ENCODE results near the gene MPRIP.

DNA sequence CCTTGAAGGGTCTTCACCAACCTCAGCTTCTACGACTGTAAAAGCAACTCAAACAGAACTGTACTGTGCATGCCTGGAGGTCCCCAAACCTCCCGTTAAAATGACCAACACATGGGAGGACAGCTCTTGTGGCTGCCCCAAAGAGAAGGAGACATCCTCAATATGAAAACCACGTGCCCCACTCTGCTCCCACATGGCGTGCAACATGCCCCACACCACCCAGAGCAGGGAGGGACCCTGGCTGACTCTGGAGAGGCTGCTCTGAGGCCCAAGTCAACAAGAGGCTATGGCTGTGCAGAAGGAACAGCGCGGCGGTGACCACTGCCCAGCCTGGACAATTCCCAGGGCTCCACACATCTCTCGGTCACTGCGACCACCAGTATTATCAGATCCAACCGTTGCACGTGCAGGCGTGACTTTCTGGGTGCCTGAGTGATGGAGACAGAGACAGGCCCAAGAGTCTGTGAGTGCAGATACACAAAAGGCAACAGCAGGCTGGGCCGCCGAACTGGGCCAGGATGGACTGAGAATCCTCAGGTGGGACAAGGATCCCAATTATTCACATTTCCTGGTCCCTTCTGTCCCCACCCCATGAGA lies 162.5 kb downstream of the MPRIP start:
- TF ChIP-seq POLR2AphosphoS5 (IDR thresholded peaks at IDR 0.05), result no peak
- TF ChIP-seq EP300 (IDR thresholded peaks at IDR 0.05), result no peak
- TF ChIP-seq, protein P1, sequence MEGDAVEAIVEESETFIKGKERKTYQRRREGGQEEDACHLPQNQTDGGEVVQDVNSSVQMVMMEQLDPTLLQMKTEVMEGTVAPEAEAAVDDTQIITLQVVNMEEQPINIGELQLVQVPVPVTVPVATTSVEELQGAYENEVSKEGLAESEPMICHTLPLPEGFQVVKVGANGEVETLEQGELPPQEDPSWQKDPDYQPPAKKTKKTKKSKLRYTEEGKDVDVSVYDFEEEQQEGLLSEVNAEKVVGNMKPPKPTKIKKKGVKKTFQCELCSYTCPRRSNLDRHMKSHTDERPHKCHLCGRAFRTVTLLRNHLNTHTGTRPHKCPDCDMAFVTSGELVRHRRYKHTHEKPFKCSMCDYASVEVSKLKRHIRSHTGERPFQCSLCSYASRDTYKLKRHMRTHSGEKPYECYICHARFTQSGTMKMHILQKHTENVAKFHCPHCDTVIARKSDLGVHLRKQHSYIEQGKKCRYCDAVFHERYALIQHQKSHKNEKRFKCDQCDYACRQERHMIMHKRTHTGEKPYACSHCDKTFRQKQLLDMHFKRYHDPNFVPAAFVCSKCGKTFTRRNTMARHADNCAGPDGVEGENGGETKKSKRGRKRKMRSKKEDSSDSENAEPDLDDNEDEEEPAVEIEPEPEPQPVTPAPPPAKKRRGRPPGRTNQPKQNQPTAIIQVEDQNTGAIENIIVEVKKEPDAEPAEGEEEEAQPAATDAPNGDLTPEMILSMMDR (IDR thresholded peaks at IDR 0.05), result no peak

Data from sigmoid colon (tissue), 4 donors.